GM18517 (cell line): ENCODE results near the gene CAB39L.
"Not testable (repeated sequence)": the region's sequence is repeated elsewhere in the genome, so short reads cannot be mapped to it uniquely, and the experiment has no call there.

ENCODE experiments used
- ATAC-seq: cut with Tn5 transposase; IDR thresholded peaks from one replicate; pipeline ENCODE4 v1.9.1; 2021; ENCODE audit warnings: mild to moderate bottlenecking, moderate library complexity; ENCODE audit not compliant: unreplicated experiment

The CAB39L gene

DNA sequence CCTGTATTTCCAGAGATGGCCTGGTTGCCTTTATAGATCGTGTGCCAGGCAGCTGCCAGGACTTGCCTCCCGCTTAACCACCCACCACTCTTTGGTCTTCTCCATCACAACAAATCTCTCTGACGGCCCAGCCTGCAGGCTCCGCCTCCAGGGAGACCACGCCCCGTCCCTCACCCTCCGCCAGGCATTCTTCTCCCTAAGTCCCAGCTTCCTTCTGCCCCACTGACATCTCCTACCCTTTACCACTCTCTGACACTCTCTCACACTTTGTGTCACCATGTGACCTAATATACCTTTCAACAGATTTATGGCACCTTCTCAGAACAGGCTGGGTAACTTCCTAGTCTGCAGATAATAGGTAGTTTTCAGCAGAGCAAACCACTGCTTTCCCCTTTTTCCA is 95.1 kb downstream of the CAB39L start:
- ATAC-seq = no peak

DNA sequence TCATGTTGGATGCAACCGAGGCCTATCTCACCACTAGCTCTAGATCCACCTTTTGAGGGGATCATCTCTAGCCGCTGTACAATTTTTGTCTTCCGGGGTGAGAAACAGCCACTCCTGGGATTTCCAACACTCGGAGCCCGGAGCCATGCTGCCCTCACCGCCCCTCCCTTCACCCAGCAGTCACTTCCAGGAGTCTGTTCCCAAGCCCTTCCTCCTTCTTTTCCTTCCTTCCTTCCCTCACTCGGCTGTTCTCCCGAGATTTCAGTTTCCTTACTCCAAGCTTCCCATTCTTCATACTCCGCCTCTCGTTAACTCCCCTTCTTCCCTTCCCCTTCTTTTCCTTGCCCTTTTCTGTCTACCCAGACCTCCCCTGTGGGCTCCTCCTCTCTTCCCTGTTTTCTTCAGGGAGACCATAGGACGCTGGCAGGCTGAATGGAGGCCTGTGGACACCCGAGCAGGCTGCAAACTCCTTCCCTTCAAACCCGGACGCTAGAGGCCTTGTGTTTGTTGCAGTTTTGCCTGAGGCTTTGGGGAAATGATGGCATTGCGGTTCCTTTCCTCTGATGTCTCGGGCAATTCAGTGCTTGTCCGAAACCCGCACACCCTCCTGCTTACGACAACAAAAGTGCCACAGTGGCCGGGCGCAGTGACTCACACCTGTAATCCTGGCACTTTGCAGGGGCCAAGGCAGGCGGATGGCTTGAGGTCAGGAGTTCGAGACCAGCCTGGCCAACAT is 96.0 kb downstream of the CAB39L start:
- ATAC-seq = no peak

GRCh38 chr13:49346460-49346859 is 97.4 kb downstream of the CAB39L start:
- no peak for ATAC-seq

DNA sequence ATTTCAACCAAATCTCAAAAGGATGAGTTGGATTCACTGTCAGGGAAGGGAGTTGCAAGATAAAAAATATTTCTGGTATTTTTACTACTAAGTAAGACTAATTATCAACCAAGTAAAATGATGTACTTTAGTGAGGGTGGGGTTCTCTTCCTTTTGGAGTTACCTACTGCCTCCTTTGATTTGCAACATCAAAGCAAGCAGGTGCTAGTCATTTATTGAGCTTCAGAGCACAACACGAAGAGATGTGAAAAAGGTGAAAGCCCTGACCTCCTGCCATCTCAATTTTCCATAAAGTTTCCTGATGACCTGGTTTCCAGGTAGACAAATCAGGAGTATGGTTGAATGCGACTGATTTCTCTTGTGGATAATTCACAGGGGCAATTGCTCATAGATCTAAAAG is 100.1 kb downstream of the CAB39L start:
- ATAC-seq = no peak

GRCh38 chr13:49343255-49343654 is 100.6 kb downstream of the CAB39L start:
- ATAC-seq = no peak

GRCh38 chr13:49342454-49342853 is 101.4 kb downstream of the CAB39L start:
- ATAC-seq = no peak

DNA sequence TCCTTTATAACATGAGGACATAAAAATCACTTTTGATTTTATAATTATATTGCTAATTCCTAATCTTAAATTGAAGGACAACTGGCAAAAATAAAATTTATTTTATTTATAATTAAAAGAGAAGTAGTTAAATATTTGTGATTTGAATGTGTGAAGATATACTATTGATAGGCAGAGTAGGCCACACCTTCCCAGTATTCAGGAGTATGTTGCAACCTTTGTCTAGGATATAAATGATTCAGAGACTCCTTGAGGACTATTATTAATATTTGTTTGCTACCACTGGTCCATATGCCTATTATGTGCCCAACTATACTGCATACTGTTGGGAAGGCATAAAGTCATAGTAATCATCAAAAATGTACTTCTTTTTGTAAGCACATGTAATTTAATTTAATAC is 101.9 kb downstream of the CAB39L start:
- no peak for ATAC-seq

GRCh38 chr13:49341517-49341916 is 102.3 kb downstream of the CAB39L start:
- no peak for ATAC-seq

GRCh38 chr13:49340161-49340560 is 103.7 kb downstream of the CAB39L start:
- no peak for ATAC-seq

GRCh38 chr13:49336655-49337054 is 107.2 kb downstream of the CAB39L start:
- no peak for ATAC-seq

- no peak for ATAC-seq
Observed at GRCh38 chr13:49330546-49330864, 113.4 kb downstream of the CAB39L start.

DNA sequence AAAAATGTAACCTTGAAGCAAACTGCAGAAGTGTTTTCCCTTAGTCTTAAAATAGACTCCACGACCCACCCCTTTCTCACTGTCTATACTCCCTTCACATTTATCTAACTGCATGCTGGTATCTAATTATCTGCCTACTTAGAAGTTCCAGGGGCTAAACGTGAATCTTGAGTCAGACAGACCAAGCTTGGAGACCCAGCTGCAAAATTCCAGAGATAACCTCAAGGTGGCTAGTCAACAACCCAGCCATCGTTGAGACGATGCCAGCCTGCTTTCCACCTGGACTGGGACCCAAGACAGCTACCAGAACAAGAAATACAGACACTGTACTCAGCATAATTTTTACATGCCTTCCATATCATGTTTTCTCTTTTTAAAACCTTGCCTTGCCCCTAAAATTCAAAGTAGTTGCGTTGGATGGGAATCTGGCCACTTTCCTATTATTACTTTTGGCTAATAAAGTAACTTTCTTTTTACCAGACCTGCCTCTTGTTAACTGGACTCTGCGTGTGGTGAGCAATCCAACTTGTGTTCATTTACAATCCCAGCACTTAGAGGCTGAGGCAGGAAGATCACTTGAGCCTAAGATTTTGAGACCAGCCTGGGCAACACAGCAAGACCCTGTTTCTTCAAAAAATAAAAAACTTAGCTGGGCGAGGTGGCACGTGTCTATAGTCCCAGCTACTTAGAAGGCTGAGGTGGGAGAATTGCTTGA is 113.9 kb downstream of the CAB39L start:
- no peak for ATAC-seq

- ATAC-seq = not testable (repeated sequence)
Observed at GRCh38 chr13:49327145-49327544, 116.7 kb downstream of the CAB39L start.

DNA sequence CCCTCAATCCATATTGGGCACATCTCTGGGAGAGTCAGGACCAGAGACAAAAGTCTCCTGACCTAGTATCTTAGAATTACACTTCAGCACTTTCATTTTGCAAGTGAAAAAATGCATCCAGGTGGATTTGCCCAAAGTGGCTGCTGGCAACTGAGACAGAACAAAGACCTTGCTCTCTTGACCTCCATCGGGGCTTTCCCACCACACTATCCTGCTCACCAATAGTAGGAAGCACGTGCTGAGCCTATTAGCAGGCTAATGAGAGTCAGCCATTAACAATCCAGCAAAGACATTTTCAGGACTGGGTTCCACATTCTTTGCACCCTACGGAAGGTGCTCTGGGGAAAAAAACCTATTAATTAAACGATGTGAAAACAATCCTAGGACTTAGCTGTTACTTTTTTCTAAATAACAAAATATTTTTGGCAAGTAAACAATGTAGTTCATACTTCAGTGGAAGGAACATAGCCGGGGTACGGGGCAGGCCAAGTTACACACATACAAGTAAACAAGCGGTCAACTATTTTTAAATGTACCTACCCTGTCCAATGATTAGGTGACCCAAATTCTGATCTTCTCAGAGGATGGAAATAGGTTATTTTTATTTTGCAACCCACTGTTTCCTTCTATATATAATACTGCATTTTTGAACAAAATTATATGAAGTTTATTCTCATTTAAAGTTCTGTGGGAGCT is 117.5 kb downstream of the CAB39L start:
- no peak for ATAC-seq

GRCh38 chr13:49323344-49323743 is 120.5 kb downstream of the CAB39L start:
- ATAC-seq = no peak

DNA sequence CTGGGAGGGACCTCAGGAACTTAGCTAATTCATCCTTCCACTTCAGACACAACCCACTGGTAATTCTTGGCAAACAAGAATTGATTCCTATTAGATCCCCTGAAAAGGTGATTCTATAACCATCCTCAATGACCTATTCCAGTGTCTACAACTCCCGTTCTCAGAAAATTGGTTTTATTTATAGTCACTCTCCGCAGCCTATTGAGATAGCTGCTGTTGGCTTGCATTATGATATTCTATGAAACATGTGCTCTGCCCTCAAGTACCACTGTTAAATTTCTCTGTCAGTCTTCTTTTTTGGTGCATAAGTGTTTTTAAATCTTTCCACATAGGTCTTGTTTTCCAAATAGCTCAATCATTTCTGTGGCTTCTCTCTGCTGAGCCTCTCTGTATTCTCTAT is 121.2 kb downstream of the CAB39L start:
- no peak for ATAC-seq

- ATAC-seq = no peak
Observed at GRCh38 chr13:49320975-49321374, 122.9 kb downstream of the CAB39L start.

GRCh38 chr13:49319951-49320350 is 123.9 kb downstream of the CAB39L start:
- no peak for ATAC-seq

- ATAC-seq = no peak
Observed at GRCh38 chr13:49319551-49319950, 124.3 kb downstream of the CAB39L start.

DNA sequence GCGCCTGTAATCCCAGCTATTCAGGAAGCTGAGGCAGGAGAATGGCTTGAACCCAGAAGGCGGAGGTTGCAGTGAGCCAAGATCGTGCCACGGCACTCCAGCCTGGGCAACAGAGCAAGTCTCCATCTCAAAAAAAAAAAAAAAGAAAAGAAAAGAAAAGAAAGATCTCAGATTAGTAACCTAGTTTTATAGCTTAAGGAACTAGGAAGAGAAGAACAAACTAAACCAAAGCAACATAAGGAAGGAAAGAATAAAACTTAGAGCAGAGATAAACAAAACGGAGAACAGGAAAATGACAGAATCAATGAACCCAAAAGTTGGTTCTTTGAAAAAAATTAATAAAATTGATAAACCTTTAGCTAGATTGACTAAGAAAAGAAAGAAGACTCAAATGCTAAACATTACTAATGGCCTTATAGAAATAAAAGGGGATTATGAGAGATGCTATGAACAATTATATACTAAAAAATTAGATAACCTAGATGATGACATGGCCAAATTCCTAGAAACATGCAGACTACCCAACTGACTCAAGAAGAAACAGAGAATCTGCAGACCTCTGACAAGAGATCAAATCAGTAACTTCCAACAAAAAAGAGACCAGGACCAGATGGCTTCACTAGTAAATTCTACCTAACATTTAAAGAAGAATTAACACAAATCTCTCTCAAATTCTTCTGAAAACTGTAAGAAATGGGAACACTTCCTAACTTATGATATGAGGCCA is 127.9 kb downstream of the CAB39L start:
- ATAC-seq = no peak

DNA sequence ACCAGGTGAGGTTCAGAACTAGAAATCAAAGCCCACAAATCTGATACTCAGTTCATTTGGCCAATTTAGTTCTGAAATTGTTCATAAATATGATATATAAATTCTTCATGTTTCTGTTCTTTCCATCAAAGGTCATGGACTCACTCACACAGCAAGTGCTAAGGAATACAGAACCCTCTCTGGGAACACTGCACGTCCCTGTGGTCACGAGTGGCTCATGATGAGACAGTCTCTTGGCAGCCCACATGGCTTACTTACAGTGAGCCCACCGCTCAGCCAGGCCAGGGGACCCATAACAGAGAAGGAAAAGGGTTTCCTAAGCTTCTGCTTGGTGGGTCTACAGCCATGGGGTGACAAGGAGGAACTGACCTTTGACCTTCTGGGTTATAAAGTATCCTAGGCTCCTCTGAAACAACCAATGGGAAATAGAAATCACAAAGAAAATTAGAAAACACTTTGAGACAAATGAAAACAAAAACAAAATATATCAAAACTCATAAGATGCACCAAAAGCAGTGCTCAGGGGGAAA is 128.8 kb downstream of the CAB39L start:
- ATAC-seq = no peak
